ENCODE results near the gene ERVH48-1.
"Not testable (repeated sequence)": the region's sequence is repeated elsewhere in the genome, so short reads cannot be mapped to it uniquely, and the experiment has no call there.

Gene ERVH48-1

GRCh38 chr21:42921927-42922326, 3.5 kb downstream of the ERVH48-1 start:
- TF ChIP-seq CTCF (IDR thresholded peaks at IDR 0.05; ENCODE audit: low read depth, low read length, missing control alignments): no peak
- no peak for DNase-seq
- in situ Hi-C loops (cut with HindIII; ENCODE audit: low pct_ligation_motif_present, low sequenced_read_pairs): no loop called here
- no peak overlapping the region for H3K27ac ChIP-seq
- no peaks in the 10 kb centered on the region for H3K36me3 ChIP-seq (replicated peaks)
- H3K4me3 ChIP-seq (ENCODE audit: low read depth, low read length): no peak overlapping the region
- no peaks in the 10 kb centered on the region for H3K27me3 ChIP-seq (replicated peaks)

- Histone ChIP-seq H3K36me3 (replicated peaks) (no peaks in the 10 kb centered on the region), H3K27ac (no peak overlapping the region), H3K4me3 (ENCODE audit: low read depth, low read length) (no peak overlapping the region), H3K27me3 (replicated peaks) (no peaks in the 10 kb centered on the region)
- in situ Hi-C loops (cut with HindIII; ENCODE audit: low pct_ligation_motif_present, low sequenced_read_pairs): no loop called here
- DNase-seq: no peak
- TF ChIP-seq CTCF (IDR thresholded peaks at IDR 0.05; ENCODE audit: low read depth, low read length, missing control alignments): no peak
Measured at GRCh38 chr21:42918291-42918690, 7.1 kb downstream of the ERVH48-1 start.

GRCh38 chr21:42913476-42913875, 12.0 kb downstream of the ERVH48-1 start:
- no peak overlapping the region for H3K4me3 ChIP-seq (ENCODE audit: low read depth, low read length)
- H3K27me3 ChIP-seq (replicated peaks): no peaks in the 10 kb centered on the region
- in situ Hi-C loops (cut with HindIII; ENCODE audit: low pct_ligation_motif_present, low sequenced_read_pairs): no loop called here
- TF ChIP-seq CTCF (IDR thresholded peaks at IDR 0.05; ENCODE audit: low read depth, low read length, missing control alignments): no peak
- no peak overlapping the region for H3K27ac ChIP-seq
- DNase-seq: no peak
- H3K36me3 ChIP-seq (replicated peaks): peaks cover 29% of the 10 kb centered on the region

GRCh38 chr21:42911920-42912319, 13.5 kb downstream of the ERVH48-1 start:
- peaks cover 29% of the 10 kb centered on the region for H3K36me3 ChIP-seq (replicated peaks)
- H3K27me3 ChIP-seq (replicated peaks); H3K27ac ChIP-seq; in situ Hi-C loops (cut with HindIII; ENCODE audit: low pct_ligation_motif_present, low sequenced_read_pairs); DNase-seq; H3K4me3 ChIP-seq (ENCODE audit: low read depth, low read length): not testable (repeated sequence)

GRCh38 chr21:42908484-42908883, 16.9 kb downstream of the ERVH48-1 start:
- H3K4me3 ChIP-seq (ENCODE audit: low read depth, low read length); H3K27ac ChIP-seq; DNase-seq; in situ Hi-C loops (cut with HindIII; ENCODE audit: low pct_ligation_motif_present, low sequenced_read_pairs); H3K27me3 ChIP-seq (replicated peaks): not testable (repeated sequence)
- peaks cover 57% of the 10 kb centered on the region for H3K36me3 ChIP-seq (replicated peaks)

- no peak for TF ChIP-seq CTCF (IDR thresholded peaks at IDR 0.05; ENCODE audit: low read depth, low read length, missing control alignments)
- no peak for DNase-seq
- peaks cover 58% of the 10 kb centered on the region for H3K36me3 ChIP-seq (replicated peaks)
- H3K27ac ChIP-seq: no peak overlapping the region
- H3K4me3 ChIP-seq (ENCODE audit: low read depth, low read length): no peak overlapping the region
- H3K27me3 ChIP-seq (replicated peaks): no peaks in the 10 kb centered on the region
- in situ Hi-C loops (cut with HindIII; ENCODE audit: low pct_ligation_motif_present, low sequenced_read_pairs): no loop called here
Measured at GRCh38 chr21:42906233-42906632, 19.2 kb downstream of the ERVH48-1 start.

GRCh38 chr21:42905195-42905594, 20.2 kb downstream of the ERVH48-1 start:
- H3K36me3 ChIP-seq (replicated peaks): peaks cover 58% of the 10 kb centered on the region
- in situ Hi-C loops (cut with HindIII; ENCODE audit: low pct_ligation_motif_present, low sequenced_read_pairs): no loop called here
- no peak for TF ChIP-seq CTCF (IDR thresholded peaks at IDR 0.05; ENCODE audit: low read depth, low read length, missing control alignments)
- no peak overlapping the region for H3K4me3 ChIP-seq (ENCODE audit: low read depth, low read length)
- H3K27ac ChIP-seq: no peak overlapping the region
- no peaks in the 10 kb centered on the region for H3K27me3 ChIP-seq (replicated peaks)
- DNase-seq: no peak
